SK-N-SH treated with all-trans-retinoic acid at 6 μM for 48 hours (cell line): Measurements from ENCODE around the gene DDX41.

Source experiments
- ATAC-seq: fragments of 200-7000 bp; cut with Tn5 transposase; 3 replicates; pipeline ENCODE4 v1.9.1; 2020; ENCODE audit warnings: mild to moderate bottlenecking, moderate library complexity
- ARNTL ChIP-seq: fragments of 450-650 bp; formaldehyde crosslinking; IDR thresholded peaks from 2 replicates; pipeline ENCODE4 v1.5.0; 2020; ENCODE audit warnings: low read depth, mild to moderate bottlenecking, moderate library complexity, borderline replicate concordance
- BACH2 ChIP-seq: fragments of 250-450 bp; sonication (Bioruptor Pico); IDR thresholded peaks from 2 replicates; pipeline ENCODE4 v1.9.0; 2021; ENCODE audit warnings: mild to moderate bottlenecking, borderline replicate concordance
- CSDC2 ChIP-seq: fragments of 250-450 bp; sonication (Bioruptor Pico); IDR thresholded peaks from 2 replicates; pipeline ENCODE4 v1.5.0; 2020; ENCODE audit warnings: mild to moderate bottlenecking, moderate library complexity
- ESRRG ChIP-seq: fragments of 250-450 bp; sonication (Bioruptor Pico); IDR thresholded peaks from 2 replicates; pipeline ENCODE4 v1.6.1; 2021; ENCODE audit warnings: mild to moderate bottlenecking
- GLIS3 ChIP-seq: fragments of 250-450 bp; sonication (Bioruptor Pico); IDR thresholded peaks from 2 replicates; pipeline ENCODE4 v1.5.0; 2020; ENCODE audit warnings: mild to moderate bottlenecking, moderate library complexity
- ISL1 ChIP-seq: fragments of 250-450 bp; sonication (Bioruptor Pico); IDR thresholded peaks from 2 replicates; pipeline ENCODE4 v2.1.2; 2022; ENCODE audit warnings: mild to moderate bottlenecking, moderate library complexity
- OSR1 ChIP-seq: fragments of 250-450 bp; sonication (Bioruptor Pico); IDR thresholded peaks from 2 replicates; pipeline ENCODE4 v1.8.0; 2022; ENCODE audit warnings: moderate library complexity, mild to moderate bottlenecking, inconsistent platforms
- PPARA ChIP-seq: fragments of 250-450 bp; sonication (Bioruptor Pico); IDR thresholded peaks from 2 replicates; pipeline ENCODE4 v1.5.0; 2020; ENCODE audit warnings: mild to moderate bottlenecking, borderline replicate concordance
- RARB ChIP-seq: fragments of 250-450 bp; sonication (Bioruptor Pico); IDR thresholded peaks from 2 replicates; pipeline ENCODE4 v1.8.0; 2021; ENCODE audit warnings: mild to moderate bottlenecking, moderate library complexity
- SNAI2 ChIP-seq: fragments of 250-450 bp; sonication (Bioruptor Pico); IDR thresholded peaks from 2 replicates; pipeline ENCODE4 v1.5.0; 2020; ENCODE audit warnings: mild to moderate bottlenecking, moderate library complexity
- TCF4 ChIP-seq: fragments of 250-450 bp; sonication (Bioruptor Pico); IDR thresholded peaks from 2 replicates; pipeline ENCODE4 v1.8.0; 2021; ENCODE audit warnings: mild to moderate bottlenecking, moderate library complexity, borderline replicate concordance
- TOX ChIP-seq: fragments of 250-450 bp; sonication (Bioruptor Pico); IDR thresholded peaks from 2 replicates; pipeline ENCODE4 v1.8.0; 2021; ENCODE audit warnings: mild to moderate bottlenecking, moderate library complexity, borderline replicate concordance
- ZFP30 ChIP-seq: fragments of 450-650 bp; formaldehyde crosslinking; IDR thresholded peaks from 2 replicates; pipeline ENCODE4 v1.5.0; 2022; ENCODE audit warnings: mild to moderate bottlenecking, moderate library complexity
- ZNF70 ChIP-seq: fragments of 450-650 bp; formaldehyde crosslinking; IDR thresholded peaks from 2 replicates; pipeline ENCODE4 v1.5.0; 2020; ENCODE audit warnings: mild to moderate bottlenecking, moderate library complexity
- ZNF8 ChIP-seq: fragments of 450-650 bp; formaldehyde crosslinking; IDR thresholded peaks from 2 replicates; pipeline ENCODE4 v1.5.0; 2020; ENCODE audit warnings: mild to moderate bottlenecking, moderate library complexity
- TF ChIP-seq, protein P1 (sequence below): fragments of 250-450 bp; sonication (Bioruptor Pico); IDR thresholded peaks from 2 replicates; pipeline ENCODE4 v1.8.0; 2021; ENCODE audit warnings: low read depth, mild to moderate bottlenecking, moderate library complexity, borderline replicate concordance
- TF ChIP-seq, protein P2 (sequence below): fragments of 250-450 bp; sonication (Bioruptor Pico); IDR thresholded peaks from 2 replicates; pipeline ENCODE4 v1.8.0; 2020; ENCODE audit warnings: mild to moderate bottlenecking, moderate library complexity, borderline replicate concordance
- TF ChIP-seq, protein P3 (sequence below): fragments of 250-450 bp; sonication (Bioruptor Pico); IDR thresholded peaks from 2 replicates; pipeline ENCODE4 v1.5.0; 2020; ENCODE audit warnings: mild to moderate bottlenecking, moderate library complexity
- TF ChIP-seq, protein P4 (sequence below): fragments of 250-450 bp; sonication (Bioruptor Pico); IDR thresholded peaks from 2 replicates; pipeline ENCODE4 v1.5.1; 2021; ENCODE audit warnings: mild to moderate bottlenecking, moderate library complexity
- TF ChIP-seq, protein P5 (sequence below): fragments of 250-450 bp; sonication (Bioruptor Pico); IDR thresholded peaks from 2 replicates; pipeline ENCODE4 v1.5.1; 2020; ENCODE audit warnings: low read depth, mild to moderate bottlenecking, moderate library complexity

Gene DDX41

DNA sequence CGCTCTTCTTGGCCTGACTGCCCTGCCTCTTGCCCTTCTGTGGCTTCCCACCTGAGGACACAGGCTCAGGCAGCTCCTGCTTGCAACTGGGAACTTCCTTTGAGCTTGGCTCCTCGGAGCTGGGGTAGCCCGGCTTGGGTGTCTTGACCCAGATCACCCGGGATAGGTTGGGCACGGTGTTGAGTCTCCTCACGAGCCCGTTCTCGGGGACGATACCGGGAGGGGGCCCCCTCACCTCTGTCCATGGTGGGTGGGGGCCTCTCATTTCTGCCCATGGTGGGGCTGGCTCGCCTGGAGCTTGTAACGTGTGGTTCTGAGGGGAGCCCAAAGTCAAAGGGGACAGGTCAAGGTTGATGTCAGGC lies 7.8 kb upstream of the DDX41 start:
- no peak for TF ChIP-seq RARB (CRISPR knock-in tag)
- no peak for TF ChIP-seq TOX
- no peak for TF ChIP-seq ZNF8 (CRISPR knock-in tag)
- TF ChIP-seq, protein P1, sequence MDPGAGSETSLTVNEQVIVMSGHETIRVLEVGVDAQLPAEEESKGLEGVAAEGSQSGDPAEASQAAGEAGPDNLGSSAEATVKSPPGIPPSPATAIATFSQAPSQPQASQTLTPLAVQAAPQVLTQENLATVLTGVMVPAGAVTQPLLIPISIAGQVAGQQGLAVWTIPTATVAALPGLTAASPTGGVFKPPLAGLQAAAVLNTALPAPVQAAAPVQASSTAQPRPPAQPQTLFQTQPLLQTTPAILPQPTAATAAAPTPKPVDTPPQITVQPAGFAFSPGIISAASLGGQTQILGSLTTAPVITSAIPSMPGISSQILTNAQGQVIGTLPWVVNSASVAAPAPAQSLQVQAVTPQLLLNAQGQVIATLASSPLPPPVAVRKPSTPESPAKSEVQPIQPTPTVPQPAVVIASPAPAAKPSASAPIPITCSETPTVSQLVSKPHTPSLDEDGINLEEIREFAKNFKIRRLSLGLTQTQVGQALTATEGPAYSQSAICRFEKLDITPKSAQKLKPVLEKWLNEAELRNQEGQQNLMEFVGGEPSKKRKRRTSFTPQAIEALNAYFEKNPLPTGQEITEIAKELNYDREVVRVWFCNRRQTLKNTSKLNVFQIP (CRISPR knock-in tag), result no peak
- TF ChIP-seq CSDC2, result no peak
- TF ChIP-seq, protein P2, sequence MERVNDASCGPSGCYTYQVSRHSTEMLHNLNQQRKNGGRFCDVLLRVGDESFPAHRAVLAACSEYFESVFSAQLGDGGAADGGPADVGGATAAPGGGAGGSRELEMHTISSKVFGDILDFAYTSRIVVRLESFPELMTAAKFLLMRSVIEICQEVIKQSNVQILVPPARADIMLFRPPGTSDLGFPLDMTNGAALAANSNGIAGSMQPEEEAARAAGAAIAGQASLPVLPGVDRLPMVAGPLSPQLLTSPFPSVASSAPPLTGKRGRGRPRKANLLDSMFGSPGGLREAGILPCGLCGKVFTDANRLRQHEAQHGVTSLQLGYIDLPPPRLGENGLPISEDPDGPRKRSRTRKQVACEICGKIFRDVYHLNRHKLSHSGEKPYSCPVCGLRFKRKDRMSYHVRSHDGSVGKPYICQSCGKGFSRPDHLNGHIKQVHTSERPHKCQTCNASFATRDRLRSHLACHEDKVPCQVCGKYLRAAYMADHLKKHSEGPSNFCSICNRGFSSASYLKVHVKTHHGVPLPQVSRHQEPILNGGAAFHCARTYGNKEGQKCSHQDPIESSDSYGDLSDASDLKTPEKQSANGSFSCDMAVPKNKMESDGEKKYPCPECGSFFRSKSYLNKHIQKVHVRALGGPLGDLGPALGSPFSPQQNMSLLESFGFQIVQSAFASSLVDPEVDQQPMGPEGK (CRISPR knock-in tag), result no peak
- TF ChIP-seq ARNTL (CRISPR knock-in tag), result no peak
- no peak for TF ChIP-seq SNAI2 (CRISPR knock-in tag)
- TF ChIP-seq OSR1, result no peak
- ATAC-seq, result no peak

DNA sequence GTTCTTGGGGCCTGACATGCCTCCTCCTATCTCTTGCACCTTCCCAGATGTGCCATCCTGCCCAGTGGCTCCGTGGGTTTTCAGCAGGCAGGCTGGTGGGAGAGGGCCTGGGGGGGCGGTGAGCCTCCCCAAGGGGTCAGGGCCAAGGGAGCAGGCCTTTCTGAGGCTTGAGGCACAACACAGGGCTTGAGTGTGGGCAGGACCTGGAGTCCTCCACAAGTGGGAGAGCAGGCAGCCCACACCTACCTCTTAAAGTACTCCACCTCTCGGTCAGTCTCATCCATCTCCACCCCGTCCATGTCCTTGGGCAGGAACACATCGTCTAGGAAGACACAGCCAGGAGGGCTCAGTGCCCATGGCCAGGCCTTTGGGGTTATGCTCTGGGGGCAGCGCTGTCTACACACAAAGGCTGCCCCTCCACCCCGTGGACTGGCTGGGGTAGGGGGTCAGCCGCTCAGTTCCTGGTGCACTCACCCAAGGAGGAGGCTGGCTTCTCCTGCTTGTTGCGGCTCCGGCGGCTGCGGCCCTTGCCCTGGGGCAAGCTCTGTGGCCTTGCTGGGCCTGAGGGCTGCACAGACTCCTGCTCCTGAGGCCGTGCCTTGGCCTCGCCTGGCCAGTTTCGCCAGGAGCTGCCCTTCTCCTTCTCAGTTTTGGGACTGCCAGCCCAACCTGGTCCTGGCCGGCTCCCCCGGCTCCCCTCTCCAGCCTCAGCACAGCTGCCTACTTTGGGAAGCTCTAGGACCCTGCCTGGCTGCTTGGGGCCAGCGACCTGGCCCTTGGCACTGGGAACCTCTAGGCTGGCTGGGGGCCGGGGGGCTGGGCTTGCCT lies 7.2 kb upstream of the DDX41 start:
- ATAC-seq, result no peak
- TF ChIP-seq OSR1, result no peak
- TF ChIP-seq, protein P3, sequence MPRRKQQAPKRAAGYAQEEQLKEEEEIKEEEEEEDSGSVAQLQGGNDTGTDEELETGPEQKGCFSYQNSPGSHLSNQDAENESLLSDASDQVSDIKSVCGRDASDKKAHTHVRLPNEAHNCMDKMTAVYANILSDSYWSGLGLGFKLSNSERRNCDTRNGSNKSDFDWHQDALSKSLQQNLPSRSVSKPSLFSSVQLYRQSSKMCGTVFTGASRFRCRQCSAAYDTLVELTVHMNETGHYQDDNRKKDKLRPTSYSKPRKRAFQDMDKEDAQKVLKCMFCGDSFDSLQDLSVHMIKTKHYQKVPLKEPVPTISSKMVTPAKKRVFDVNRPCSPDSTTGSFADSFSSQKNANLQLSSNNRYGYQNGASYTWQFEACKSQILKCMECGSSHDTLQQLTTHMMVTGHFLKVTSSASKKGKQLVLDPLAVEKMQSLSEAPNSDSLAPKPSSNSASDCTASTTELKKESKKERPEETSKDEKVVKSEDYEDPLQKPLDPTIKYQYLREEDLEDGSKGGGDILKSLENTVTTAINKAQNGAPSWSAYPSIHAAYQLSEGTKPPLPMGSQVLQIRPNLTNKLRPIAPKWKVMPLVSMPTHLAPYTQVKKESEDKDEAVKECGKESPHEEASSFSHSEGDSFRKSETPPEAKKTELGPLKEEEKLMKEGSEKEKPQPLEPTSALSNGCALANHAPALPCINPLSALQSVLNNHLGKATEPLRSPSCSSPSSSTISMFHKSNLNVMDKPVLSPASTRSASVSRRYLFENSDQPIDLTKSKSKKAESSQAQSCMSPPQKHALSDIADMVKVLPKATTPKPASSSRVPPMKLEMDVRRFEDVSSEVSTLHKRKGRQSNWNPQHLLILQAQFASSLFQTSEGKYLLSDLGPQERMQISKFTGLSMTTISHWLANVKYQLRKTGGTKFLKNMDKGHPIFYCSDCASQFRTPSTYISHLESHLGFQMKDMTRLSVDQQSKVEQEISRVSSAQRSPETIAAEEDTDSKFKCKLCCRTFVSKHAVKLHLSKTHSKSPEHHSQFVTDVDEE (CRISPR knock-in tag), result no peak
- no peak for TF ChIP-seq RARB (CRISPR knock-in tag)
- no peak for TF ChIP-seq CSDC2
- TF ChIP-seq ISL1 (CRISPR knock-in tag), result no peak
- TF ChIP-seq GLIS3 (CRISPR knock-in tag), result no peak
- TF ChIP-seq, protein P2 (CRISPR knock-in tag), result no peak
- TF ChIP-seq, protein P1 (CRISPR knock-in tag), result no peak
- TF ChIP-seq, protein P4, sequence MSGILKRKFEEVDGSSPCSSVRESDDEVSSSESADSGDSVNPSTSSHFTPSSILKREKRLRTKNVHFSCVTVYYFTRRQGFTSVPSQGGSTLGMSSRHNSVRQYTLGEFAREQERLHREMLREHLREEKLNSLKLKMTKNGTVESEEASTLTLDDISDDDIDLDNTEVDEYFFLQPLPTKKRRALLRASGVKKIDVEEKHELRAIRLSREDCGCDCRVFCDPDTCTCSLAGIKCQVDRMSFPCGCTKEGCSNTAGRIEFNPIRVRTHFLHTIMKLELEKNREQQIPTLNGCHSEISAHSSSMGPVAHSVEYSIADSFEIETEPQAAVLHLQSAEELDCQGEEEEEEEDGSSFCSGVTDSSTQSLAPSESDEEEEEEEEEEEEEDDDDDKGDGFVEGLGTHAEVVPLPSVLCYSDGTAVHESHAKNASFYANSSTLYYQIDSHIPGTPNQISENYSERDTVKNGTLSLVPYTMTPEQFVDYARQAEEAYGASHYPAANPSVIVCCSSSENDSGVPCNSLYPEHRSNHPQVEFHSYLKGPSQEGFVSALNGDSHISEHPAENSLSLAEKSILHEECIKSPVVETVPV (CRISPR knock-in tag), result no peak
- TF ChIP-seq ZNF70, result no peak
- no peak for TF ChIP-seq TCF4 (CRISPR knock-in tag)
- no peak for TF ChIP-seq ESRRG (CRISPR knock-in tag)
- TF ChIP-seq PPARA (CRISPR knock-in tag), result no peak
- no peak for TF ChIP-seq BACH2
- no peak for TF ChIP-seq ARNTL (CRISPR knock-in tag)
- TF ChIP-seq TOX, result no peak
- no peak for TF ChIP-seq ZFP30 (CRISPR knock-in tag)
- no peak for TF ChIP-seq SNAI2 (CRISPR knock-in tag)
- TF ChIP-seq, protein P5, sequence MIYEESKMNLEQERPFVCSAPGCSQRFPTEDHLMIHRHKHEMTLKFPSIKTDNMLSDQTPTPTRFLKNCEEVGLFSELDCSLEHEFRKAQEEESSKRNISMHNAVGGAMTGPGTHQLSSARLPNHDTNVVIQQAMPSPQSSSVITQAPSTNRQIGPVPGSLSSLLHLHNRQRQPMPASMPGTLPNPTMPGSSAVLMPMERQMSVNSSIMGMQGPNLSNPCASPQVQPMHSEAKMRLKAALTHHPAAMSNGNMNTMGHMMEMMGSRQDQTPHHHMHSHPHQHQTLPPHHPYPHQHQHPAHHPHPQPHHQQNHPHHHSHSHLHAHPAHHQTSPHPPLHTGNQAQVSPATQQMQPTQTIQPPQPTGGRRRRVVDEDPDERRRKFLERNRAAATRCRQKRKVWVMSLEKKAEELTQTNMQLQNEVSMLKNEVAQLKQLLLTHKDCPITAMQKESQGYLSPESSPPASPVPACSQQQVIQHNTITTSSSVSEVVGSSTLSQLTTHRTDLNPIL (CRISPR knock-in tag), result no peak
